ENCODE results near the gene PFKP.

Gene PFKP

DNA sequence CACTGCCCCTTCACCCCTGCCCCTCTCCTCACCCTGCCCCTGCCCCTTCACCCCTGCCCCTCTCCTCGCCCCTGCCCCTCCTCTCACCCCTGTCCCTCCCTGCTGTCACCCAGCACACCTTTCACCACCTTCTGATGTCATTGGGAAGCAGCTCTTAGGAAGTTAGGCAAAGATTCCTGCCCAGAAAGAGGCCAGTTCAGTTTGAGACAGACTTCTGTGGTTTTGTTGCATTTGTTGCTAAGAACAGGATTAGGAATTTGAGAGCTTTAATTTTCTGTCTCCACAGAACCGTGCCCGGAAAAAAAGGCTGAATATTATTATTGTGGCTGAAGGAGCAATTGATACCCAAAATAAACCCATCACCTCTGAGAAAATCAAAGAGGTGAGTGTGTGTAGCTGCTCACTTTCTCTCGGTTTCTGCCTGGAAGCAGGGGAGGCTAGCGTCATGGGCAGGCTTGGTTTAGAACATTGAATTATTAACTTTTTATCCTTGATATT, 39.6 kb downstream of the PFKP start:
- H4K20me1 ChIP-seq (ENCODE audit: insufficient read depth, low read length): 0 out of 2 replicates have a peak, but pooled peaks cover 8% of the 10 kb centered on the region
- H3K27ac ChIP-seq (ENCODE audit: low read length): no peak overlapping the region
- H3K4me3 ChIP-seq (ENCODE audit: low read length): no peak overlapping the region
- TF ChIP-seq, protein P1, sequence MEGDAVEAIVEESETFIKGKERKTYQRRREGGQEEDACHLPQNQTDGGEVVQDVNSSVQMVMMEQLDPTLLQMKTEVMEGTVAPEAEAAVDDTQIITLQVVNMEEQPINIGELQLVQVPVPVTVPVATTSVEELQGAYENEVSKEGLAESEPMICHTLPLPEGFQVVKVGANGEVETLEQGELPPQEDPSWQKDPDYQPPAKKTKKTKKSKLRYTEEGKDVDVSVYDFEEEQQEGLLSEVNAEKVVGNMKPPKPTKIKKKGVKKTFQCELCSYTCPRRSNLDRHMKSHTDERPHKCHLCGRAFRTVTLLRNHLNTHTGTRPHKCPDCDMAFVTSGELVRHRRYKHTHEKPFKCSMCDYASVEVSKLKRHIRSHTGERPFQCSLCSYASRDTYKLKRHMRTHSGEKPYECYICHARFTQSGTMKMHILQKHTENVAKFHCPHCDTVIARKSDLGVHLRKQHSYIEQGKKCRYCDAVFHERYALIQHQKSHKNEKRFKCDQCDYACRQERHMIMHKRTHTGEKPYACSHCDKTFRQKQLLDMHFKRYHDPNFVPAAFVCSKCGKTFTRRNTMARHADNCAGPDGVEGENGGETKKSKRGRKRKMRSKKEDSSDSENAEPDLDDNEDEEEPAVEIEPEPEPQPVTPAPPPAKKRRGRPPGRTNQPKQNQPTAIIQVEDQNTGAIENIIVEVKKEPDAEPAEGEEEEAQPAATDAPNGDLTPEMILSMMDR (IDR thresholded peaks at IDR 0.05; ENCODE audit: low read depth, low read length): no peak
- no peak for TF ChIP-seq EZH2phosphoT487 (IDR thresholded peaks at IDR 0.05; ENCODE audit: low read depth)
- no peak overlapping the region for H3K4me2 ChIP-seq (ENCODE audit: low read length)
- peaks cover 57% of the 10 kb centered on the region for H3K36me3 ChIP-seq (replicated peaks; ENCODE audit: low read depth, low read length)
- H2AFZ ChIP-seq (ENCODE audit: low read depth, low read length): no peak overlapping the region
- no peak overlapping the region for H3K9ac ChIP-seq (ENCODE audit: low read length)
- no peaks in the 10 kb centered on the region for H3K79me2 ChIP-seq (ENCODE audit: low read length)
- H3K4me1 ChIP-seq (ENCODE audit: low read length): no peaks in the 10 kb centered on the region
- no peaks in the 10 kb centered on the region for H3K27me3 ChIP-seq (ENCODE audit: low read depth, low read length)
- no peaks in the 10 kb centered on the region for H3K9me3 ChIP-seq (ENCODE audit: insufficient read depth, low read length)

GRCh38 chr10:3107426-3107961, 40.1 kb downstream of the PFKP start:
- H3K27ac ChIP-seq (ENCODE audit: low read length): no peak overlapping the region
- peaks cover 57% of the 10 kb centered on the region for H3K36me3 ChIP-seq (replicated peaks; ENCODE audit: low read depth, low read length)
- no peaks in the 10 kb centered on the region for H3K4me1 ChIP-seq (ENCODE audit: low read length)
- no peak overlapping the region for H3K9ac ChIP-seq (ENCODE audit: low read length)
- H2AFZ ChIP-seq (ENCODE audit: low read depth, low read length): no peak overlapping the region
- no peaks in the 10 kb centered on the region for H3K27me3 ChIP-seq (ENCODE audit: low read depth, low read length)
- no peaks in the 10 kb centered on the region for H3K79me2 ChIP-seq (ENCODE audit: low read length)
- 0 out of 2 replicates have a peak, but pooled peaks cover 8% of the 10 kb centered on the region for H4K20me1 ChIP-seq (ENCODE audit: insufficient read depth, low read length)
- no peak overlapping the region for H3K4me3 ChIP-seq (ENCODE audit: low read length)
- TF ChIP-seq EZH2phosphoT487 (IDR thresholded peaks at IDR 0.05; ENCODE audit: low read depth): no peak
- TF ChIP-seq, protein P1 (IDR thresholded peaks at IDR 0.05; ENCODE audit: low read depth, low read length): no peak
- H3K4me2 ChIP-seq (ENCODE audit: low read length): no peak overlapping the region
- no peaks in the 10 kb centered on the region for H3K9me3 ChIP-seq (ENCODE audit: insufficient read depth, low read length)

DNA sequence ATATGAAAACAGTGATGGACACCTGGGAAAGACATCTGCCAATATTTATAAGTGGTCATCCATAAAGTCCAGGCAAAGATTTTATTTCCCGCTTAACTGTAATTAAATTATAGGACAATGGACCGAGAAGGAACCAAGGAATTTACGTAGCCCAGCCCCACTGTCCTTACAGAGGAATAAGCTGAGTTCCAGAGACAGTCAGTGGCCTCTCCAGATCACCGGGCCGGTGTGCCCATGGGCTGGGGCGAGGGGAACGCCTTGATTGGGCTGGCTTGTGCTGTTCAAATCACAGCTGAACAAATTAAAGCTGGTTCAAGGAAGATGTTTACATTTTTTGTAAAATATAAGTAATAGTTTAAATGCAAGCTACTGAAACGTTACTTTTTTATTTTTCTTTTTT, 40.7 kb downstream of the PFKP start:
- H3K27ac ChIP-seq (ENCODE audit: low read length): no peak overlapping the region
- H4K20me1 ChIP-seq (ENCODE audit: insufficient read depth, low read length): 0 out of 2 replicates have a peak, but pooled peaks cover 8% of the 10 kb centered on the region

GRCh38 chr10:3108575-3109105, 41.3 kb downstream of the PFKP start:
- no peaks in the 10 kb centered on the region for H3K79me2 ChIP-seq (ENCODE audit: low read length)
- H3K9me3 ChIP-seq (ENCODE audit: insufficient read depth, low read length): no peaks in the 10 kb centered on the region
- 0 out of 2 replicates have a peak, but pooled peaks cover 8% of the 10 kb centered on the region for H4K20me1 ChIP-seq (ENCODE audit: insufficient read depth, low read length)
- TF ChIP-seq, protein P1 (IDR thresholded peaks at IDR 0.05; ENCODE audit: low read depth, low read length): no peak
- TF ChIP-seq EZH2phosphoT487 (IDR thresholded peaks at IDR 0.05; ENCODE audit: low read depth): no peak
- no peak overlapping the region for H2AFZ ChIP-seq (ENCODE audit: low read depth, low read length)
- no peak overlapping the region for H3K4me2 ChIP-seq (ENCODE audit: low read length)
- peaks cover 58% of the 10 kb centered on the region for H3K36me3 ChIP-seq (replicated peaks; ENCODE audit: low read depth, low read length)
- H3K27me3 ChIP-seq (ENCODE audit: low read depth, low read length): no peaks in the 10 kb centered on the region
- no peaks in the 10 kb centered on the region for H3K4me1 ChIP-seq (ENCODE audit: low read length)
- no peak overlapping the region for H3K9ac ChIP-seq (ENCODE audit: low read length)
- H3K4me3 ChIP-seq (ENCODE audit: low read length): no peak overlapping the region
- no peak overlapping the region for H3K27ac ChIP-seq (ENCODE audit: low read length)

More for the DNA sequence above, 40.7 kb downstream of the PFKP start:
- Histone ChIP-seq H3K4me2 (ENCODE audit: low read length) (no peak overlapping the region), H3K4me1 (ENCODE audit: low read length) (no peaks in the 10 kb centered on the region), H3K27me3 (ENCODE audit: low read depth, low read length) (no peaks in the 10 kb centered on the region), H3K9ac (ENCODE audit: low read length) (no peak overlapping the region), H2AFZ (ENCODE audit: low read depth, low read length) (no peak overlapping the region), H3K4me3 (ENCODE audit: low read length) (no peak overlapping the region), H3K9me3 (ENCODE audit: insufficient read depth, low read length) (no peaks in the 10 kb centered on the region), H3K36me3 (replicated peaks; ENCODE audit: low read depth, low read length) (peaks cover 54% of the 10 kb centered on the region), H3K79me2 (ENCODE audit: low read length) (no peaks in the 10 kb centered on the region)
- TF ChIP-seq EZH2phosphoT487 (IDR thresholded peaks at IDR 0.05; ENCODE audit: low read depth): no peak
- TF ChIP-seq, protein P1 (IDR thresholded peaks at IDR 0.05; ENCODE audit: low read depth, low read length): no peak

All from OCI-LY3 (cell line).